DMS 273 treated with DMSO at 0.1 percent for 48 hours (cell line): ENCODE results near the gene TUBB4A.

ENCODE experiments used
- DNase-seq: peaks from one replicate; lab custom pipeline; 2025; lab: John Stamatoyannopoulos, UW

The TUBB4A gene

DNA sequence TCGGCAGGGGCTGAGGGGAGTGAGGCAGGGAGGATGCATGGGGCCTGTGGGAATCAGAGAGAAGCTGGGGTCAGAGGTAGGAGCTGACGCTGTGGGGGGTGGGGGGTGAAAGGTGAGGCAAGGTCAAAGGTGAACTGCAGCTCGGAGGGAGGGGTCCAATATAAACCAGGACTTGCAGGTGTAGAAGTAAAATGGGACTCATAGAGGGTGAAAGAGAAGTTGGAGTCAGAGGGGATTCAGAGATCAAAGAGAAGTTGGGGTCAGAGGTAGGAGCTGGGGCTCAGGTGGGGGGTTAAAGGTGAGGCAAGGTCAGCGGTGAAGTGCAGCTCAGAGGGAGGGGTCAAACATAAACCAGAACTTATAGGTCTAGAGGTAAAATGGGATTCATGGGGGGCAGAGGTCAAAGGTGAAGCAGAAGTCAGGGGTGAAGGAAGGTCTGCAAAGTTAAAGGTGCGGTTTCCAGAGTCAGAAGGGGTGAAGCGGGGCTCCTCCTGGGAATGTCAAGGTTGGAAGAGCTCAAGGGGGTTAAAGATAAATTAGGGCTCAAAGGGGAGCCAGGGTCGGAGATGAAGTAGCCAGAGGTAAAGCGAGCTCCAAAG lies 7.6 kb downstream of the TUBB4A start:
- no peak for DNase-seq

- no peak for DNase-seq
Observed at GRCh38 chr19:6491802-6492592, 10.1 kb downstream of the TUBB4A start.

GRCh38 chr19:6490134-6490533 lies 12.0 kb downstream of the TUBB4A start:
- no peak for DNase-seq

- DNase-seq = no peak
Observed at GRCh38 chr19:6489278-6490061, 12.6 kb downstream of the TUBB4A start.

DNA sequence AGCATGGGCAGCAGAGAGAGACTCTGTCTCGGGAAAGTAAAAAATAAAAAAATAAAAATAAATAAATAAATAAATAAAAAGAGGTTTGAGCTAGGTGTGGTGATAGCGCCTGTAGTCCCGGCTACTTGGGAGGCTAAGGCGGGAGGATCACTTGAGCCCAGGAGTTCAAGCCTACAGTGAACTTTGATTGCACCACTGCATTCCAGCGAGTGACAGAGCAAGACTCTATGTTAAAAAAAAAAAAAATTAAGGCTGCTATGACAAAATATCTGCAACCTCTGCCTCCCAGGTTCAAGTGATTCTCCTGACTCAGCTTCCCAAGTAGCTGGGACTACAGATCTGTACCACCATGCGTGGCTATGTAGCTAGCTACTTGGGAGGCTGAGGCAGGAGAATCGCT lies 17.3 kb downstream of the TUBB4A start:
- DNase-seq = no peak

DNA sequence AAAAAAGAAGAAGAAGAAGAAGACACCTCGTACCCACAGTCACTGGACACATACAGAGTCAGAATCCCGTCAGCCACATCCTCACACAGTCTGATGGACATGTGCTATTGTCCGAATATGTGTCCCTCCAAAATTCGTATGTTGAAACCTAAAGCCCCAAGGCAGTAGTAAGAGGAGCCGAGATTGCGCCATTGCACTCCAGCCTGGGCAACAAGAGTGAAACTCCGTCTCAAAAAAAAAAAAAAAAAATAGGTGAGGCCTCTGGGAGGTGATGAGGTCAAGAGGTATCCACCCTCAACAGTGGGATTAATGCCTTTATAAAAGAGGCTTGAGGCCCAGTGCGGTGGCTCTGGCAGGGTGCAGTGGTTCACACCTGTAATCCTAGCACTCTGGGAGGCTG lies 17.9 kb downstream of the TUBB4A start:
- DNase-seq = no peak

DNA sequence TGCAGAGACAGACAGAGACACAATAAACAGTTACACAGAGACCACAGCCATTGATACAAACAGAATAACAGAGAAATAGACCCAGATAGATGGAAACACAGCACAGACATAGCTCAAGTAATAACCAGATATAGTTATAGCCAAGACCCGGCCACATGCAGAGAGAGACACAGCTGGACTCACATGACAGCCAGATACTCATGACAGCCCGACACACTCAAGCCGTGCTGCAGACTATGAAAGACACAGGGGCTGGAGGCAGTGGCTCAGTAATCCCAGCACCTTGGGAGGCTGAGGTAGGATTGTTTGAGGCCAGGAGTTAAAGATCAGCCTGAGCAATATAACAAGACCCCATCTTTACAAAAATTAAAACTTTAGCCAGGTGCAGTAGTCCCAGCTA lies 18.9 kb downstream of the TUBB4A start:
- DNase-seq = no peak

DNA sequence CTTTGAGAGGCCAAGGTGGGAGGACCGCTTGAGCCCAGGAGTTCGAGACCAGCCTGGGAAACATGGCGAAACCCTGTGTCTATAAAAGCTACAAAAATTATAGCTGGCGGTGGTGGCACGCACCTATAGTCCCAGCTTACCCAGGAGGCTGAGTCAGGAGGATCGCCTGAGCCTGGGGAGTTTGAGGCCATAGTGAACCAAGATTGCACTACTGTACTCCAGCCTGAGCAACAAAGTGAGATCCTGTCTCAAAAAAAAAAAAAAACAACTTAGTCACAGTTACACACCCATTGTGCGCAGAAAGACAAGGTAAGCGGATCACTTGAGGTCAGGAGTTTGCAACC lies 19.8 kb downstream of the TUBB4A start:
- no peak for DNase-seq

DNA sequence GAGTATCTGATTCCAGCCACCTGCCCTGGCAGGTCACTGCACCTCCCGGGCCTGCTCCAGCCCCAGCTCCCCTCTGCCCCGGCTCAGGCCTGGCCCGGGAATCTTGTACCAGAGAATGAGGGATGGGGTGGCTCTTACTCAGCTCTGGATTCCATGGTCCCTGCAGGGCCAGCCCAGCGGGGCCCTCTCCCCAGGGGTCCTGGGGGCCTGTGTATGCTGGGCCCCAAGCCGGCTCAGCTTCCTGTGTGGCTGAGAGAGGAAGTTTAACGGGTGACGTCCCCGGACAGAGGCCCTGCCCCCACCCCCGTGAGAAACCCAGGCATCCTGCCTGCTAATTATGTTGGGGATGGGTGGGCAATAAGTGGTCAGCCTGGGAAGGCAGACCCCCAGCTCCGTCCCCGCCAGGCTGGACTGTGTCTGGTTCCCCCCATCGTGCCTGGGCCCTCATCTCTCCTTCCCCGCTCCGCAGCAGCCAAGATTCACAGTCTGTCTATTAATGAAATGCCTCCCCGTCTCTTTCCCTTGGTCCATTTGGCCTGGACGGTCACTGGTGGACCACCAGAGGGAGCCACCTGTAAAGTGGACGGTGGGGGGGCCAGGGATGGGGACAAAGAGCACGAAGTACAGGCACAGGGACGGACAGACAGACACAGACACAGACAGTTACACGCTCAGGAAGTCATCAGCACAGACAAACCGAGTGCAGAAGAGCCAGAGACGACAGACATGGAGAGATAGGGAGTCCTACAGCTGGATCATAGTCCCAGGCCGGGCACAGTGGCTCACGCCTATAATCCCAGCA lies 20.4 kb downstream of the TUBB4A start, which contains the start of gene DENND1C:
Gene DENND1C (minus strand): TSS at position 247 of the 802 bp plus-strand sequence. CDS start 92 bp downstream, at position 155.
- no peak for DNase-seq

GRCh38 chr19:6480848-6481415 lies 21.2 kb downstream of the TUBB4A start:
- no peak for DNase-seq

DNA sequence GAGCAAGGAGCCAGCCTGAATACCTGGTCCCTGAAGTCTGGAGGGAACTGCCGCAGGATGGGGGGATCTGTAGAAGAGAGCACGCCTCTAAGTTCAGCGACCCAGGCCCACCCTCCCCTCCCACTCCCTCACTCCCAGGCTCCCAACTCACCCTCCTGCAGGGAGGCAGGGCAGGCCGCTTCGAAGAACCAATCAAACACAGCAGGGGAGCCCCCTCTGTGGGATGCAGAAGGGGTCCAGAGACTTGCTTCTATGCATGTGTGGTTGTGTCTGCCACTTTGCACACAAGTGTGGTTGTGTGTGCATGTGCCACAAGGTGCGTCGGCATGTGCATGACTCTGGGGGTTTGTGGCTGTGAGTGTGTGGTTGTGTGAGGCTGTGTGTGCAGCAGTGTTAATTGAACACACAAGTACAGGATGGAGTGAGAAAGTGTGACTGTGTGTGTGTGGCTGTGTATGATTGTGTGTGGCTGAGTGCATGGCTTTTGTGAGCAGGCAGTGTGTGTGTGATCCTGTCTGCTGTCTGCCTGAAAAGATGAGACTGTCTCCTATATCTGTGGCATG lies 22.2 kb downstream of the TUBB4A start:
- DNase-seq = no peak

- no peak for DNase-seq
Observed at GRCh38 chr19:6478815-6479214, 23.3 kb downstream of the TUBB4A start.

GRCh38 chr19:6476896-6477431 lies 25.1 kb downstream of the TUBB4A start:
- DNase-seq = no peak

- DNase-seq = no peak
Observed at GRCh38 chr19:6476155-6476895, 25.8 kb downstream of the TUBB4A start.

GRCh38 chr19:6475321-6476108 lies 26.6 kb downstream of the TUBB4A start:
- no peak for DNase-seq

DNA sequence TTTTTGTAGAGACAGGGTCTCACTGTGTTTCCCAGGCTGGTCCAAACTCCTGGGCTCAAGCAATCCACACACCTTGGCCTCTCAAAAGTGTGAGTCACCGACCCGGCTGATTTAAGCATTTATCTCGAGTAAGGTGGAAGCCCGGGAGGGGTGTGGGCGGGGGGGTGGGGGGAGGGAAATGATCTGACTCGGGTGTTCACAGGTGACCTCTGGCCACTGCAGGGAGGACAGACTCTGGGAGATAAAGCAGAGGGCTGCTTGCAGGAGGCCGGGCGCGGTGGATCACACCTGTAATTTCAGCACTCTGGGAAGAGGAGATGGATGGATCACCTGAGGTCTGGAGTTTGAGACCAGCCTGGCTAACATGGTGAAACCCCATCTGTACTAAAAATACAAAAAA lies 28.5 kb downstream of the TUBB4A start:
- DNase-seq = no peak

DNA sequence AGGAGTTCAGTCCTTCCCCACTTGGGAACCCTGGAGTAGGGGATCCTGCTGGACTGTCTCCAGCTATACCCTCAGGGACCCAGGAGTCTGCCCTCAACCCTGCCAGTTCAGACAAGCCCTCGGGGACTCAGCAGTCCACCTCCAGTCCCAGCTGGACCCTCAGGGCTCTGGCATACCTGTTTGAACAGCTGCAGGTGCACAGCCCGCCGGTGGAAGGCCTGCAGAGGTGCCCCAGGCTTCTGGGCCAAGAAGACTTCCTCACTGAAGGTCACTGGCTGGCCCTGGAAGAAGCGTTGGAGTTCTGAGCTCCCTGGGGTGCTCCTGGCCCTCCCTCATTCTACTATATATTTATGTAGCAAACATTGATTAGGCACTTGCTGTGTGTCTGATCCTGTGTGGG lies 29.4 kb downstream of the TUBB4A start:
- DNase-seq = no peak

DNA sequence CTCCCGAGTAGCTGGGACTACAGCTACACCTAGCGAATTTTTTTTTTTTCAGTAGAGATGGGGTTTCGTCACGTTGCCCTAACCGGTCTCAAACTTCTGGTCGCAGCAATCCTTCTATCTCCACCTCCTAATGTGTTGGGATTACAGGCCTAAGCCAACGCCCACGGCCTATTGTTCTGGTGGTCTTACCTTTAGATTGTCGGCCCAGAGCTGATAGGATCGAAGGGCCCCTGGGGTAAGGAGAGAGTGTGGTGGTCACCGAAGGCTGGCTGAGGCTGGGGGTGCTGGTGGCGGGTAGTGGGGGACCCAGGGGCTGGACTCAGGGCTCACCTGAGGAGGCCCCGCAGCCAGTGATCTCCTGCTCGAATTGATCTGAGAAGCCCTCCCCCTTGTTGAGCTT lies 31.0 kb downstream of the TUBB4A start:
- no peak for DNase-seq

DNA sequence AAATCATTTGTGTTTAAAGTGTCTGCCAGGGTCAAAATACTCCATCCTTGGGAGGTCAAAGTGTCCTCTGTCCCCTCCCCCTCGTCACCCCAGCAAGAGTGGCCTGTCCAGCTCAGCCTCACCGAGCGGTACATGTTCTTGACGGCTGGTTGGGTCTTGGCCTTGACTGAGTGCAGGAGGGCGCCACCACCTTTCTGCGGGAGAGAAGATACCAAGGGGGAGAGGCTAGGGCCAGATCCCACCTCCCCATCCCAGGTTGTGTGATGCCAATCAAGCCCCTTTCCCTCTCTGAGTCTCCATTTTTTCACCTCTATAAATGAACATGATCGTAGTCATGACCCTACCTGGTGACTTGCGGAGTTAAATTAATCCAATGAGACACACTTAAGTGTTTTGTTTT lies 31.9 kb downstream of the TUBB4A start:
- no peak for DNase-seq

DNA sequence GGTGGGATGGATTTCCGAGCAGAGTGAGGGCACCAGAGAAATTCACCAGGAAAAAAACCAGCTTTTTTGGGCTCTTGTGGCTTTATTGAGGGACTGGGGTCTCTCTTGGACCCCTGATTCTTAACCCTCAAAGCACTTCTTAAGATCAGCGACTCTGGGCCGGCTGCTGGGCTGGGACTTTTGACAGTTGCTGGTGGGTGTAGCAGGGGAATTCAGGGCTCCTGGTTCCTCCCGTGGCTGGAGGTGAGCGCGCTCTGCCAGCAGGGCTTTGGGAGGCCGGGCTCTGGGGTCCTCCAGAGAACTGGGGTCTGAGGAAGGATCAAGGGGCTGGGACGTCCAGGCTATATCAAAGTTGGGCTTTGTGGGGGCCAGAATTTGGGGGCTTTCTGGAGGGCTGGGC lies 34.7 kb downstream of the TUBB4A start:
- DNase-seq = no peak
